Purkinje cell (primary cell): ENCODE measurements around the gene RBM15. TPM values are rescaled to one million over a fixed set of nuclear protein-coding genes. Genes with fewer than 3 reads are reported as not detected.

Experiments
- polyA plus RNA-seq: library from polyadenylated mRNA; unstranded; fragments of >200 nt; fragmentation: Nextera tagmentation; gene quantifications from 2 replicates; pipeline ENCODE4 v1.2.1, GENCODE V29; 2014

RBM15 gene
- 2.2 and 3.8 TPM in 2 replicates for polyA plus RNA-seq

GRCh38 chr1:110338886-110339406 lies at the start of gene RBM15:
Gene RBM15 (plus strand): TSS chr1:110339377. CDS start chr1:110339406, 29 bp downstream.

GRCh38 chr1:110390692-110391245 lies 51.6 kb downstream of the RBM15 start, which contains the start of gene SLC16A4:
Gene SLC16A4 (minus strand): TSS chr1:110391026. CDS start chr1:110389323, 1,703 bp downstream.

Other genes starting within 250 kb of the RBM15 start
- not detected in 2 replicates for gene UBL4B, start 226.9 kb upstream of the RBM15 start, polyA plus RNA-seq
- gene SLC6A17, start 188.9 kb upstream of the RBM15 start, polyA plus RNA-seq = 17.4 and 18.2 TPM in 2 replicates
- gene KCNC4, start 129.1 kb upstream of the RBM15 start, polyA plus RNA-seq = 0.03 and 1.9 TPM in 2 replicates
- gene SLC16A4, start 51.6 kb downstream of the RBM15 start, polyA plus RNA-seq = 1.3 TPM in 1 of 2 replicates, not detected in the other
- gene LAMTOR5, start 68.3 kb downstream of the RBM15 start, polyA plus RNA-seq = 818 and 849 TPM in 2 replicates
- gene PROK1, start 111.8 kb downstream of the RBM15 start, polyA plus RNA-seq = not detected in 2 replicates
- gene KCNA10, start 179.8 kb downstream of the RBM15 start, polyA plus RNA-seq = not detected in 2 replicates